Muscle layer of colon (tissue), 2 donors: ENCODE results near the gene COPB1.
"Not testable (repeated sequence)": the region's sequence is repeated elsewhere in the genome, so short reads cannot be mapped to it uniquely, and the experiment has no call there.

Experiments
- H3K27ac ChIP-seq: one replicate; pipeline ENCODE4 v1.7.0; 2013; ENCODE audit warnings: low read depth, mild to moderate bottlenecking, low read length, moderate library complexity
- H3K27me3 ChIP-seq, 2 donors: one replicate each; pipeline ENCODE4 v1.7.0; 2013; ENCODE audit warnings: low read length in 2 of 2, mild to moderate bottlenecking in 2 of 2; ENCODE audit not compliant: insufficient read depth in 2 of 2, control insufficient read depth in 1 of 2
- H3K36me3 ChIP-seq: one replicate; pipeline ENCODE4 v1.7.0; 2013; ENCODE audit warnings: mild to moderate bottlenecking, low read length; ENCODE audit not compliant: insufficient read depth
- H3K4me1 ChIP-seq: one replicate; pipeline ENCODE4 v1.7.0; 2013; ENCODE audit warnings: mild to moderate bottlenecking, low read length; ENCODE audit not compliant: insufficient read depth
- H3K4me3 ChIP-seq, 2 donors: one replicate each; pipeline ENCODE4 v1.7.0; 2013; ENCODE audit warnings: low read length in 2 of 2, low read depth in 1 of 2, mild to moderate bottlenecking in 1 of 2, moderate library complexity in 1 of 2
- H3K9ac ChIP-seq: one replicate; pipeline ENCODE4 v1.7.0; 2013; ENCODE audit warnings: low read length
- H3K9me3 ChIP-seq: one replicate; pipeline ENCODE4 v1.7.0; 2013; ENCODE audit warnings: mild to moderate bottlenecking, low read length
- donor health status: abdominal sarcoma.
- donor health status: Adenocarcinoma of cecum.

The COPB1 gene

GRCh38 chr11:14535166-14535565 is 35.6 kb upstream of the COPB1 start:
- not testable (repeated sequence) for H3K9ac ChIP-seq, H3K4me3 ChIP-seq

GRCh38 chr11:14529951-14530350 is 30.3 kb upstream of the COPB1 start:
- Histone ChIP-seq H3K9ac (no peak overlapping the region), H3K4me1 (no peaks in the 10 kb centered on the region), H3K36me3 (no peaks in the 10 kb centered on the region), H3K27me3 (no peaks in the 10 kb centered on the region), H3K27ac (no peak overlapping the region), H3K9me3 (no peaks in the 10 kb centered on the region), H3K4me3 (no peak overlapping the region)

More at GRCh38 chr11:14535166-14535565, 35.6 kb upstream of the COPB1 start:
- not testable (repeated sequence) for H3K9me3 ChIP-seq, H3K27me3 ChIP-seq, H3K36me3 ChIP-seq, H3K27ac ChIP-seq
- H3K4me1 ChIP-seq, result peaks cover 26% of the 10 kb centered on the region

GRCh38 chr11:14529321-14529720 is 29.7 kb upstream of the COPB1 start:
- Histone ChIP-seq H3K27me3 (no peaks in the 10 kb centered on the region), H3K9ac (no peak overlapping the region), H3K9me3 (no peaks in the 10 kb centered on the region), H3K27ac (no peak overlapping the region), H3K4me1 (no peaks in the 10 kb centered on the region), H3K36me3 (no peaks in the 10 kb centered on the region), H3K4me3 (no peak overlapping the region)

- H3K4me1 ChIP-seq, result peaks cover 19% of the 10 kb centered on the region
- no peak overlapping the region for H3K4me3 ChIP-seq
- no peaks in the 10 kb centered on the region for H3K36me3 ChIP-seq
- H3K27me3 ChIP-seq, result no peaks in the 10 kb centered on the region
- no peak overlapping the region for H3K27ac ChIP-seq
- H3K9ac ChIP-seq, result no peak overlapping the region
- no peaks in the 10 kb centered on the region for H3K9me3 ChIP-seq
Measured at GRCh38 chr11:14522801-14523200, 23.2 kb upstream of the COPB1 start.

DNA sequence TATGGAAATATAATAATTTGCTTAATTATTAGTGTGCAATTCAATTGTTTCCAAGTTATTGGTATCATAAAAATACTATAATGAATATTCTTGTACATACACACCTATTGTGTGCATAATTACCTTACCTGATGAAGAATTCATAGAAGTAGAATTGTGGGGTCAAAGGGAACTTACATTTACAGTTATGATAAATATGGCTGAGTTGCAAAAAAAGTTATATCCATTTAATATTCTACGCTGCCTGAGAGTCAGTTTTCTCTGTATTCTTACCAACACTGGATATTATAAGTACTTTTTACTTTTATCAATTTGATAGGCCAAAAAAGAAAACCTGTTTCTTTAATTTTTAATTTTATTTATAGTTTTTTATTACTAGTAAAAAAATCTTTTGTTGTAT is 22.6 kb upstream of the COPB1 start:
- Histone ChIP-seq H3K27ac (no peak overlapping the region), H3K36me3 (no peaks in the 10 kb centered on the region), H3K4me3 (no peak overlapping the region), H3K9ac (no peak overlapping the region), H3K27me3 (no peaks in the 10 kb centered on the region), H3K9me3 (no peaks in the 10 kb centered on the region), H3K4me1 (peaks cover 19% of the 10 kb centered on the region)

DNA sequence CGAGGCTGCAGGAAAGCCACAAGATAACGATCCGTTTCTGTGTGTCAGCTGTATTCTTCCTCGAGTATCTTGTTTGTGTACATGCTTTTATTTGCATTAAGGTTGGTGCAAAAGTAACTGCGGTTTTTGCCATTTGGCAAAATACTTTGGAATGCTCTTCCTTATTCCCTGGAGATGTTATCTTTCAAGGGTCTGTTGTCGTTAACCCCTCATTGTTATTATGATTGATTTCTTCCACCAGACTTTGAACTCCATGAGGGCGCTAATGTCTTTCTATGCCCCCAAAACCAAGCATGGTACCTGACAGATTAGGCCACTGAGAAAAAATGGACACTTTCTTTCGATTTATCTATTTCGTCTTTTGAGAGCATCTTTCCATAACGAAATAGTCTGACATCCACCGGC is 21.1 kb upstream of the COPB1 start:
- H3K9me3 ChIP-seq, result no peaks in the 10 kb centered on the region
- H3K4me1 ChIP-seq, result peaks cover 19% of the 10 kb centered on the region
- H3K36me3 ChIP-seq, result peaks cover 5% of the 10 kb centered on the region
- peak overlapping the region; percentile 93 for H3K27ac ChIP-seq
- H3K27me3 ChIP-seq, result no peaks in the 10 kb centered on the region
- peak overlapping the region; percentile 63 for H3K9ac ChIP-seq
- H3K4me3 ChIP-seq, result peak overlapping the region; percentile 39 to 86

GRCh38 chr11:14519917-14520746 is 20.5 kb upstream of the COPB1 start, which contains the start of gene PSMA1:
TSS of gene PSMA1 (minus strand) at chr11:14520386. CDS start at chr11:14520299, 87 bp downstream.
- no peaks in the 10 kb centered on the region for H3K27me3 ChIP-seq
- peak within 1 kb of the TSS; percentile 72 to 86 for H3K4me3 ChIP-seq
- peak within 1 kb of the TSS; percentile 93 for H3K27ac ChIP-seq
- H3K4me1 ChIP-seq, result peaks cover 19% of the 10 kb centered on the region
- H3K9ac ChIP-seq, result peak within 1 kb of the TSS; percentile 63
- no peaks in the 10 kb centered on the region for H3K9me3 ChIP-seq
- peaks cover 5% of the 10 kb centered on the region for H3K36me3 ChIP-seq

DNA sequence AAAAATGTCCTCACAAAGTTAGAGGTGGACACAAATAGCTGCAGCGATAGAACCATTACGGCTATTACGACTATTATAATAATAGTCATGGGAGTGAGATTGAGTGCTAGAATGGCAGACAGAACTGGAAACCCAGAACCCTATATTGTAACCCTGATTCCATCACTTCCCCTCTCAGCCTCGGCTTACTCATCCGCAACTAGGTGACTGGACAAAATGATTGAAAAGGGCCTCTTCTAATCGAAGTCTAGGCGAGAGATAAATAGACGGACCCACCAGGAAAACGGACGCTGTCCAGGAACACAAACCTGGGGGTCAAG is 19.9 kb upstream of the COPB1 start:
- Histone ChIP-seq H3K36me3 (peaks cover 8% of the 10 kb centered on the region), H3K4me3 (peak overlapping the region; percentile 72 to 86), H3K9ac (peak overlapping the region; percentile 50)

GRCh38 chr11:14518820-14519219 is 19.2 kb upstream of the COPB1 start:
- no peaks in the 10 kb centered on the region for H3K9me3 ChIP-seq
- no peaks in the 10 kb centered on the region for H3K27me3 ChIP-seq
- no peak overlapping the region for H3K27ac ChIP-seq
- H3K4me3 ChIP-seq, result peak overlapping the region; percentile 72 to 86
- H3K4me1 ChIP-seq, result peaks cover 19% of the 10 kb centered on the region
- H3K9ac ChIP-seq, result peak overlapping the region; percentile 50
- peaks cover 13% of the 10 kb centered on the region for H3K36me3 ChIP-seq

More for the DNA sequence above, 19.9 kb upstream of the COPB1 start:
- no peaks in the 10 kb centered on the region for H3K9me3 ChIP-seq
- H3K27ac ChIP-seq, result peak overlapping the region; percentile 93
- peaks cover 19% of the 10 kb centered on the region for H3K4me1 ChIP-seq
- H3K27me3 ChIP-seq, result no peaks in the 10 kb centered on the region

DNA sequence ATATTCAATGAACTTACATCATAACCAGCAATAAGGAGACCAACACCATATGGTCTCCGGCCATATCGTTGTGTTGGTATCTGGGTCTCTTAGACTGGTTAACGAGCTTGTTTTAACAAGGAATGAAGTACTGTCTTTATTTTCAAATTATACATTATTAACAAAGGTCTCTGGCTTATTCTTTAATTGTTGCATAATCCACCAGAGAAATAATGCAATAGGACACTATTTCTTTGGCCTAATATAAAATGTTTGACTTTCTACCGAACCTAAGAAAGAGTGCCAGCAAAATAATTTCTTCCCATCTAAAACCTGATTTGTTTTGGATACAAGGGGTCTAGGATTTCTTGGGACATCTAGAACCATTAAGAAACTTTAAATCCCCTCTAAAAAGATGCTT is 14.2 kb upstream of the COPB1 start:
- Histone ChIP-seq H3K4me1 (peaks cover 8% of the 10 kb centered on the region), H3K36me3 (peaks cover 53% of the 10 kb centered on the region), H3K9me3 (no peaks in the 10 kb centered on the region), H3K27ac (no peak overlapping the region), H3K4me3 (no peak overlapping the region), H3K9ac (no peak overlapping the region), H3K27me3 (no peaks in the 10 kb centered on the region)

DNA sequence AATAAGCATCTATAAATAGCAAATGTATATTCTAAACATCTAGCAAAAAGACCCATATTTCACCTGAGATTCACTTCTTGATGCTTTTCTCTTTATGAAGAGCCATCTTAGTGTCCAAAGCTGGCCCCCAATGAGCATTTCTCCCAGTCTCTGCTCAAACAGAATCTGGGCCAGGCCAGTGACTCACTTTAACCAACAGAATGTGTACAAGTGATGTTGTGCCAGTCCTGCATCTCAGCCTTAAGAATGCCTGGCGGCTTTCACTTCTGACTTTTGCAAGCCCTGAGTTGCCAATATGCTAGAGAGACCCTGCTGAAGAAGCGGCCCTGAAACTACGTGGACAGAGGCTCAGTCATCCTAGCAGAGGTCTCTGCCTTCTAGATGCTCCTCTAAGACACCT is 6.9 kb upstream of the COPB1 start:
- H3K4me1 ChIP-seq, result no peaks in the 10 kb centered on the region
- no peaks in the 10 kb centered on the region for H3K27me3 ChIP-seq
- H3K4me3 ChIP-seq, result no peak overlapping the region
- H3K9ac ChIP-seq, result no peak overlapping the region
- no peaks in the 10 kb centered on the region for H3K9me3 ChIP-seq
- H3K36me3 ChIP-seq, result peaks cover 59% of the 10 kb centered on the region
- no peak overlapping the region for H3K27ac ChIP-seq

DNA sequence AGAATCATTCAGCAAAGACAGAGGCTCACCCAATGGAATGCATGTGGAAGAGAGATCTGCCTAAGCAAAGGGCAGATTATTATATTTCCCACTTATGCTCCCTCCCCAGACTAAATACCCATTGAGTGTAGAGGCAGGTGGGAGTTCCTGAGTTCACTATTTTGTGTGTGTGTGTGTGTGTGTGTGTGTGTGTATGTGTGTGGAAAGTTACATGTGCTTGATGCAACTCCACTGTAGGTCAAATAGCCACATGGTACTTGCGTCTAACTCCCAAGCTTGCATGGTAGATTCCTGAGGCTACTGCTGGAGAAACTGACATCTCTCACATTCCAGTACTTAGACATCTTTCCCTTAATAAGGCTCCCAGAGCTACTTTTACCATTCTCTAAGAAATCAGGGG is 3.4 kb upstream of the COPB1 start:
- no peaks in the 10 kb centered on the region for H3K9me3 ChIP-seq
- H3K36me3 ChIP-seq, result peaks cover 40% of the 10 kb centered on the region
- no peaks in the 10 kb centered on the region for H3K27me3 ChIP-seq
- peaks cover 9% of the 10 kb centered on the region for H3K4me1 ChIP-seq
- no peak overlapping the region for H3K9ac ChIP-seq
- H3K27ac ChIP-seq, result no peak overlapping the region
- H3K4me3 ChIP-seq, result no peak overlapping the region
